ENCODE measurements around the gene HEATR5B. TPM values are rescaled to one million over a fixed set of nuclear protein-coding genes. Genes with fewer than 3 reads are reported as not detected.
A peak's percentile ranks its signal among the peaks of the same experiment; 100 is the strongest.
"Not testable (repeated sequence)": the region's sequence is repeated elsewhere in the genome, so short reads cannot be mapped to it uniquely, and the experiment has no call there.

HEATR5B gene
- polyA plus RNA-seq, 3 donors: 20.0 to 24.5 (median 24.2) TPM

DNA sequence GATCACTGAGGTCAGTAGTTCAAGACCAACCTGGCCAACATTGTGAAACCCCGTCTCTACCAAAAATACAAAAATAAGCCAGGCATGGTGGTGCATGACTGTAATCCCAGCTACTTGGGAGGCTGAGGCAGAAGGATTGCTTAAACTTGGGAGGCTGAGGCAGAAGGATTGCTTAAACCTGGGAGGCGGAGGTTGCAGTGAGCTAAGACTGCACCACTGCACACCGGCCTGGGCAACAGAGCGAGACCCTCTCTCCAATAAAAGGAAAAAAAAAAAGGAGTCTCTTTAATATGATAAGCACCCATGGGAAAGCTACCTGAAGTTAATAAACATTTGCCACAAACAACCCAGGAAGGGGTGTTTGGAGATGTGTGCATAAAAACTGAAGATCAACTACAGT is 120.4 kb downstream of the HEATR5B start:
- DNase-seq (ENCODE audit: extremely low read depth in 1 of 11, low read depth in 9 of 11, low spot score in 4 of 11): no peak

DNA sequence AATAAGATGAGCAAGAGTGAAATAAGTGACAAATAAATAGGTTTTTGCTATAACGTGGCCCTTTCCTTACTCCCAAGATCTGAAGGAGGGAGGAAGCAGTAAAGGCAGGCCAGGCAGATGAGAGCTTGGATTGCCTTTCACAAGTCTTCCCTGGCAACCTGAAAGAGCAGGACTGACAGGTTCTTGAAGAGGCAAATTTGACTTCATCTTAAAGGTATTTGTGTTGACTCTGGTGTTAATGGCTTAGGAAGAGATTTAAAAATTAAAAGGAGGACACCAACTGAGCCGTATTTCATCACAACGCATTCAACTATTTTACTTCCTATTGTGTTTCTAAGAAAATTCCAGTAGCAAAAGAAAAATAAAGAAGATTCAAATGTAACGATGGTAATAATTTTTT is 121.1 kb downstream of the HEATR5B start:
- DNase-seq (ENCODE audit: extremely low read depth in 1 of 11, low read depth in 9 of 11, low spot score in 4 of 11): no peak

DNA sequence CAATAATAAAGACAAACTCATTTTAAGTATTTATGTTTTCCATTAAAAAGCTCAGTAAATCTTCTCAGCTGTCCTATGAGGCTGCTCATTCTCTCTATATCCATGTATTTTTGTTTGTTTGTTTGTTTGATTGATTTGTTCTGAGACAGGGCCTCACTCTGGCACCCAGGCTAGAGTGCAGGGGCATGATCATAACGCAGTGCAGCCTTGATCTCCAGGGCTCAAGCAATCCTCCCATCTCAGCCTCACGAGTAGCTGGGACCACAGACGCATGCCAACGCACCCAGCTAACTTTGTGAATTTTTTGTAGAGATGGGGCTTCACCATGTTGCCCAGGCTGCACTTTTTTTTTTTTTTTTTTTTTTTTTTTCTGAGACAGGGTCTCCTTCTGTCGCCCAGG is 123.4 kb downstream of the HEATR5B start:
- no peak for DNase-seq (ENCODE audit: extremely low read depth in 1 of 11, low read depth in 9 of 11, low spot score in 4 of 11)

DNA sequence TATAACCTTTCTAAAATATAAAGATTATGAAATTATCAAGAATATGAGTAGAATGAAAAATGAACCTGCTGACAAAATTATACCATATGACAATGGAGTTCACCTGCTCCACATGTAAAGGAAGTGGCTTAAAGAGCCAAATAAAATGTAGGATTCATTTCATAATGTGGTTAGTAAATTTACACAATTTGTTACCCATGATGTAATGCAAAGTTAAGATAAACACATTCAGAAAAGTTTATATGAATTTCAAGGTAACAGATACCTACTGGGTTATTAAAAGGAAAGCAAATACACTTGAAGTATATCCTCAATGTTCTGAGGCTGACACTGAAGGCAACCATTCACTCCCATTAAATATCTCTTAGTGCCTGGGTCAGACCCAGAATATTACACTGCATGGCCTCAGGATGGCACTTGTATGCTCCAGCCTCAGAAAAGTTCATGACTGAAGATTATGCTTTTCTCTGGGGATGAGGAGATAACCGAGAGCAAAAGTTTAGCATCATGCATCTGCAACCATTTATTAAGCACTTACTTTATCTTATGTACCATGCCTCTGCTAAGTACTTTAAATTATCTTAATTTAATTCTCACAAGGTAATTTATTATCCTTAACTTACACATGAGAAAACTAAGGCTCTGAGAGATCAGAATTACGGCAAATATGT is 124.0 kb downstream of the HEATR5B start:
- no peak for DNase-seq (ENCODE audit: extremely low read depth in 1 of 11, low read depth in 9 of 11, low spot score in 4 of 11)

DNA sequence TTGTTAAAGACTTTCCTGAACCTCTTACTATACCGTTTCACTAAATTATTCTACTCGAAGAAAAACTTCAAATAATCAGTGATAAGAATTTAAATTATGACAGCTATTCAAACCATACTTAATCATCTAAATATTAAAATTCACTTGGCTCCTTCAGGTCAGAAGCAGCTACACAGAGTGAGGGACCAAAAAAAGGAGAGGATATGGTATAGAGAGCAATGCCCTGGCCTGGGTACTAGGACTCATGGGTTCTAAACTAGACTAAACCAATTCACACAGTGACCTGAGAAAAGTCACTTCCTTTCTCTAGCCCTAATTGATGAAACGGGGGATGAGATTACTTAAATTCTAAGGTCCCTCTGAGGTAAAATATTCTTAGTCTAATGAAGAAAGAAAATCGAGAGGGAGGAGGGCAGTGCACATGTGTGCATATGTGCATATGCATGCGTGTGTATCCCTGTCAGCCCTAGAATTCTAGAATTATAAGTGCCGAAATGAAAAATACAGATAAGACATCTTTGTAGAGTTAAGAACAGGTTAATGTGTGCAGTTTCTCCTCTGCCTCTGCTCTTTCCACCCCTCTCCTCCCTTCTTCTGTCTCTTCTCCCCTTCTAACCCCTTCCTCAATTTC is 129.1 kb downstream of the HEATR5B start:
- no peak for DNase-seq (ENCODE audit: extremely low read depth in 1 of 11, low read depth in 9 of 11, low spot score in 4 of 11)

DNA sequence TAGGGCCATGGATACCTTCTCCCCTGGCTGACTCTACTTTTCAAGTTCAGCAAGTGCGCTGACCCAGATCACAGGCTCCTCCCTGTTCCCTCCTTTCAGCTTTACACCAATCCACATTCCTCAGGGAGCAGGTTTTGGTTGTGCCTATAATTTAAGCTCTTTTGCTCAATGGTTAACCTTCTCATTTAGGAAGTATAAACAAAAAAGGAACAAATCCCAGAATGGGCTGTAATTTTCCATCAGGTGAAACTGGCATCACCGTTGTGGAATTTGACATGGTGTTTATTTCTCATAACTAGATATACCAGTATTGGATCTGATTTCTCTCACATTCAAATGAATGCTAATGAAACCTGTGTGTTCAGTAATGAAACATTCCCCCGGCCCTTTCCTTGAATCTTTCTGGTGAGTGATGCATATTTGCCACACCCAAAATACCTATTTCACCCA is 131.4 kb downstream of the HEATR5B start:
- peak in 2 of 11 donors; percentile 17 to 23 for DNase-seq (ENCODE audit: extremely low read depth in 1 of 11, low read depth in 9 of 11, low spot score in 4 of 11)

DNA sequence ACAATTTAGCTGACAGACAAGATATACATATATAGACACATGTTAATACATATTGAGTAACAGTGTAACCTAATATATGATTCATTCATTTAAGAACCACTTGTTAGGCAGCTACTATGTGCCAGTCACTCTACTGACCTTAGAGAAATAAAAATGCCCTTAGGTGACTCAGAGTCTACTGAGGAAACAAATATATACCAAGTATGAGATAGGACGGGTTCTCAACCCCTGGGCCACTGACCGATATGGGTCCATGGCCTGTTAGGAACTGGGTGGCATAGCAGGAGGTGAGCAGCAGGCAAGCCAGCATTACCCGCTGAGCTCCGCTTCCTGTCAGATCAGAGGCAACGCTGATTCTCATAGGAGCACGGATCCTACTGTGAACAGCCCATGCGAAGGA is 132.6 kb downstream of the HEATR5B start:
- DNase-seq (ENCODE audit: extremely low read depth in 1 of 11, low read depth in 9 of 11, low spot score in 4 of 11): no peak

DNA sequence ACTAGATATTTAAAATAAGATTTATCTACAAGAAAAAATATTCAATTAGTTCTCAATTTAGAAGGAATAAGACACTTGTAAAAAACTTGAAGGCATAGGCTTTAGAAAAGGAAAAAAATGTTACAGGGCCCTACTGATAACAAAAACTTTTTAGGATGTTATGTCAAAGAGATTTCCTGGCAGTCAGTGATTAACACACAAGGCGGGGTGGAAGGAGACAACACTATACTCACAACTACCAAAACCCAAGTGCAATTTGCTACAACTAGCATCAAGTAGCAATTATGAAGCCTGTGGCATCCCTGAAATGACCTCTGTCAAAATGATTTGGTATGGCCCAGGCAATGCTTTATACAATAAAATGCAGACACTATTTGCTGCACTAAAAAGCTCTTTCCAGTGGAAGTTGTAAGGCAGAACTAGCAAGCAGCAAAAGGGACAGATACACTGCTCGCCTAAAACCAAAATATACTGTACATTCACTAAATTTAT is 133.1 kb downstream of the HEATR5B start:
- no peak for DNase-seq (ENCODE audit: extremely low read depth in 1 of 11, low read depth in 9 of 11, low spot score in 4 of 11)

DNA sequence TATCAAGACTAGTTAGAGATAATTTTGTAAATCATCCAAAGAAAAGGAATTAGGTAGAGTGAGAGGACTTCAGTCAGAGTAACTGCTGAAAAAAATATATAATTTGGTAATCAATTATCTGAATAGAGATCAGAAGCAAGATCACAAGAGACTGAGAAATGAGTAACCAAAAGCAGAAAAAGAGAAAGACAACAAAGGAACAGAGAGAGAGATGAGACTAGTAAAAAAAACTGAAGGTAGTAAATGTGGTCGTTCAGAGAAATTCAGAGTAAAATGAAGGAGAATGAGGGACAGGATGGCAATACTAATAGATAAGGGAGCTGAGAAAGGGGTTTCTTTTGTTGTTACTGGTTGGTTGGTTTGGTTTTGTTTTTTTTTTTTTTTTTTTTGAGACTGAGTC is 134.3 kb downstream of the HEATR5B start:
- no peak for DNase-seq (ENCODE audit: extremely low read depth in 1 of 11, low read depth in 9 of 11, low spot score in 4 of 11)

DNA sequence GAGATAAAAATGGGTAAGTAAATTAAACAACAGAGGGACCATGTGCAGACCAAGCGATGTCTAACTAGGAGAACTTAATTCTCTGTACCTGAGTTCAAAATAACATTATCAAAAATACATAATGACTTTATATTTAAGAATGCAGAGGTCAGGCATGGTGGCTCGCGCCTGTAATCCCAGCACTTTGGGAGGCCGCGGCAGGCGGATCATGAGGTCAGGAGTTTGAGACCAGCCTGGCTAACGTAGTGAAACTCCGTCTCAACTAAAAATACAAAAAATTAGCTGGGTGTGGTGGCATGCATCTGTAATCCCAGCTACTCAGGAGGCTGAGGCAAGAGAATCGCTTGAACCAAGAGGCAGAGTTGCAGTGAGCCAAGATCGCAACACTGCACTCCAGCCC is 138.9 kb downstream of the HEATR5B start:
- not testable (repeated sequence) for DNase-seq (ENCODE audit: extremely low read depth in 1 of 11, low read depth in 9 of 11, low spot score in 4 of 11)

DNA sequence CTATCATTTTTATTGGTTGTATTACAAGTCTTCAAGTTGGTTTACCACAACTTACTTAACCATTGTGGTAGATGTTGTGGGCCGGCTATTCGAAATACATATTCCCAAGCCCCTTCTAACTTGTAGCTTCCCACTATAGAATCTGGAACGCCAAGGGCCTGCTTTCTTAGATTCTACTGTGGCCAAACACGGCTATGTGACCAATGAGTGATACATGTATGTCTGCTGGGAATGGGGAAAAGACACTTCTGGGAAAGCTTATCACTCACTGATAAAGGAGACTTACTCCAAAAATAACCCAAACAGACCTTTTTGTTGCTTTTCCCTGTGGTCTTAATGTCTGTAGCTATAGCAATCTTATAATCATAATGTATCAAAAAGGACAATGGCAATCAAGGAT is 142.3 kb downstream of the HEATR5B start:
- no peak for DNase-seq (ENCODE audit: extremely low read depth in 1 of 11, low read depth in 9 of 11, low spot score in 4 of 11)

DNA sequence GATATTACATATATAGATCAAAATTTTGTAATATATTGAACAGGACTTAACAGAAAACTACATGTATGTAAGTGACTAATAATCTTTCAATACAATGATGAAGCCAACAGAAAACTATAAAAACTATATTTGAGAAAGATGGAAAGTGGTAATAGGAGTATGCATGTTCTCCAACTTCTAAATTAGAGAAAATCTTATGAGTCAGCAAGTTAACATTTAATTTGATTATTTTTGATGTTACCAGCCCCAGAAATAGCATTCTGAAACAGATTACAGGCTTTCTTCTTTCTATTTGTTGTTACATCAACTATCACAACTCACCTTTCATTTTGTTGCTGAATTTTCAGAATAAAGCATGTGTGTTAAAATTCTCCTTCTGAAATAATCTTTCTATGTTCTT is 147.6 kb downstream of the HEATR5B start:
- not testable (repeated sequence) for DNase-seq (ENCODE audit: extremely low read depth in 1 of 11, low read depth in 9 of 11, low spot score in 4 of 11)

DNA sequence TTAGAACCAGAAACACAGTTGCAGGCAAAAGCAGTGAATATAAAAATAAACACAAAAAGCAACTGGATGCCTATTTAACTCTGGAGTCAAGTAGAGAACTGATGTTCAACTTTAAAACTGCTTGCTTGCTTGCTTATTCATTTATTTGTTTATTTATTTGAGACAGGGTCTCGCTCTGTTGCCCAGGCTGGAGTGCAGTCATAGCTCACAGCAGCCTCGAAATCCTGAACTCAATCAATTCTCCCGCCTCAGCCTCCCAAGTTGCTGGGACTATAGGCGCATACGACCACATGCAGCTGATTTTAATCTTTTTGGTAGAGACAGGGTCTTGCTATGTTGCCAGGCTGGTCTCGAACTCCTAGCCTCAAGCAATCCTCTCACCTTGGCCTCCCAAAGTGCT is 152.5 kb downstream of the HEATR5B start:
- DNase-seq (ENCODE audit: extremely low read depth in 1 of 11, low read depth in 9 of 11, low spot score in 4 of 11): not testable (repeated sequence)

Other genes with a start within 250 kb of the HEATR5B start
- gene STRN, start 117.8 kb downstream of the HEATR5B start, polyA plus RNA-seq (ENCODE audit: insufficient read length in 3 of 3): 10 to 100 TPM; 20.3 to 24.2 (median 20.7) TPM
- gene GPATCH11, start 146 bp upstream of the HEATR5B start, polyA plus RNA-seq (ENCODE audit: insufficient read length in 3 of 3): 10 to 100 TPM; 10.5 to 12.7 (median 10.9) TPM
- 10 to 100 TPM; 32.6 to 38.0 (median 36.9) TPM for gene EIF2AK2, start 72.6 kb upstream of the HEATR5B start, polyA plus RNA-seq (ENCODE audit: insufficient read length in 3 of 3)
- under 1 TPM in 1 of 3 donors, not detected in 2; 0.35 TPM for gene SULT6B1, start 104.3 kb upstream of the HEATR5B start, polyA plus RNA-seq (ENCODE audit: insufficient read length in 3 of 3)
- 10 to 100 TPM; 52.4 to 68.8 (median 62.5) TPM for gene CEBPZOS, start 112.1 kb upstream of the HEATR5B start, polyA plus RNA-seq (ENCODE audit: insufficient read length in 3 of 3)
- 100 to 1,000 TPM in 1 of 3 donors, 10 to 100 TPM in 2; 75.8 to 105 (median 85.7) TPM for gene CEBPZ, start 147.2 kb upstream of the HEATR5B start, polyA plus RNA-seq (ENCODE audit: insufficient read length in 3 of 3)
- 10 to 100 TPM; 18.4 to 28.8 (median 28.3) TPM for gene NDUFAF7, start 147.3 kb upstream of the HEATR5B start, polyA plus RNA-seq (ENCODE audit: insufficient read length in 3 of 3)
- gene PRKD3, start 240.5 kb upstream of the HEATR5B start, polyA plus RNA-seq (ENCODE audit: insufficient read length in 3 of 3): 10 to 100 TPM; 50.2 to 55.6 (median 55.4) TPM

Data from renal cortex interstitium (tissue), 11 donors.